ENCODE measurements around the gene ROGDI.
A peak's percentile ranks its signal among the peaks of the same experiment; 100 is the strongest.
"Not testable (repeated sequence)": the region's sequence is repeated elsewhere in the genome, so short reads cannot be mapped to it uniquely, and the experiment has no call there.

The ROGDI gene

GRCh38 chr16:4790261-4790660 is 12.2 kb downstream of the ROGDI start:
- no peak for FAIRE-seq

DNA sequence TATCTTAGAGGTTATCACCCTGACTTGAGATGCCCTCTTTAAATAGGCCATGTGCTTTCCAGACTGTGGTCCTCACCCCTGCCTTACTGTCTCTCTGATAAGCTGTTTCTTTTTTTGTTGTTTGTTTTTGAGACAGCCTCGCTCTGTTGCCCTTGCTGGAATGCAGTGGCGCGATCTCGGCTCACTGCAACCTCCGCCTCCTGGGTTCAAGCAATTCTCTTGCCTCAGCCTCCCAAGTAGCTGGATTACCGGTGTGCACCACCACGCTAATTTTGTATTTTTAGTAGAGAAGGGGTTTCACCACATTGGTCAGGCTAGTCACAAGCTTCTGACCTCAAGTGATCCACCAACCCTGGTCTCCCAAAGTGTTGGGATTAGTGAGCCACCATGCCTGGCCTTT is 13.5 kb downstream of the ROGDI start:
- no peak for FAIRE-seq

DNA sequence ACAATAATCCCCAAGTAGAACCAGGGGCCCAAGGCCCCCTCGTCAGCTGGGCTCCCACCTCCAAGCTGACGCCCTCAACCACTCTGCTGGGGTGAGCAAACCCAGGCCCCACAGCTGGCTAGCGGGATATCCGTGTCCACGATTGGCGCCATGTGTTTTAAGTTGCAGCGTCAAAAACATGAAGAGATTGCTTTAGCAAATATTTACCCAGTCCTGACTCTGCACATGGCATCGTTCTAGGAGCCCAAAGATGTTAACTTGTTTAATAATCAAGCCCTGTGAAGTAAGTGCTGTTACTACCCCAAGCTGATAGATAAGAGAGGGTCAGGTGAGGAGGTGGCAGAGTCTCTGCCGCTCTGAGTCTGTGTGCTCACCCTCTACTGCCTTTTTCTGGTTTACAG is 13.9 kb downstream of the ROGDI start:
- FAIRE-seq = no peak

GRCh38 chr16:4787627-4788482 is 14.6 kb downstream of the ROGDI start, which contains the start of gene SEPTIN12:
TSS of gene SEPTIN12 (minus strand) at chr16:4788345. CDS start at chr16:4787645, 700 bp downstream.
- no peak for FAIRE-seq

DNA sequence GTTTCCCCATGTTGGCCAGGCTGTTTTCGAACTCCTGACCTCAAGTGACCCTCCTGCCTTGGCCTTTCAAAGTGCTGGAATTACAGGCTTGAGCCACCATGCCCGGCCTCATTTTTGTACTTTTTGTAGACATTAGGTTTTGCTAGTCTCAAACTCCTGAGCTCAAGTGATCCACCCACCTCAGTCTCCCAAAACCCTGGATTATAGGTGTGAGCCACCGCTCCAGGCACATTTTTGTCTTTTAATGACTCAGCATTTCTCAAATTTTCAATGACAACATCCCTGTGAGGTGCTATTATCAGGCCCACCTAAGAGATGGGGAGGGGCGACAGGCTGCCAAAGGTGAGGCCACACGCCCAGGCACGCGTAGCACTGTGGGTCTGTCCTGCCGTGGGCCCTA is 15.4 kb downstream of the ROGDI start:
- no peak for FAIRE-seq

DNA sequence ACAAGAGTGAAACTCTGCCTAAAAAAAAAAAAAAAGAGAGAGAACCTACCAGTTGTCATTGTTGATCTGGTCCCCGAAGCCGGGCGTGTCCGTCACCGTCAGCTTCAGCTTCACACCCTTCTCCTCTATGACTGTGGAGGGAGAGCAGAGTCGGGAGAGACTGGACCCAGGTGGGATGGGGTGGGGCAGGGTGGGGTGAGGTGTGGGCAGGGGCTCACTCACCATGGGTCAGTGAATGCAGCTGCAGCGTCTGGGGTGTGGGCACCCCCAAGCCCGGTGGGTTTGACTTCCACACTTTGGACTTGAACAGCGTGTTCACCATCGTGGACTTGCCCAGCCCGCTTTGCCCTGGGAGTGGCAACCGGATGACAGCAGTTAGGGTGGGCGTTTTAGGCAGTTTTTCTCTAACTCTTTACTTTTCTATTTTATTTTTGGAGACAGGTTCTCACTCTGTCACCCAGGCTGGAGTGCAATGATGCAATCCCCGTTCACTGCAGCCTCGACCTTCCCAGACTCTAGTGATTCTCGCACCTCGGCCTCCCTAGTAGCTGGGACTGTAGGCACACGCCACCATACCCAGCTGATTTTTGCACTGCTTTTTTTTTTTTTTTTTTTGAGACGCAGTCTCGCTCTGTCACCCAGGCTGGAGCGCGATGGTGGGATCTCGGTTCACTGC is 16.5 kb downstream of the ROGDI start:
- no peak for FAIRE-seq

DNA sequence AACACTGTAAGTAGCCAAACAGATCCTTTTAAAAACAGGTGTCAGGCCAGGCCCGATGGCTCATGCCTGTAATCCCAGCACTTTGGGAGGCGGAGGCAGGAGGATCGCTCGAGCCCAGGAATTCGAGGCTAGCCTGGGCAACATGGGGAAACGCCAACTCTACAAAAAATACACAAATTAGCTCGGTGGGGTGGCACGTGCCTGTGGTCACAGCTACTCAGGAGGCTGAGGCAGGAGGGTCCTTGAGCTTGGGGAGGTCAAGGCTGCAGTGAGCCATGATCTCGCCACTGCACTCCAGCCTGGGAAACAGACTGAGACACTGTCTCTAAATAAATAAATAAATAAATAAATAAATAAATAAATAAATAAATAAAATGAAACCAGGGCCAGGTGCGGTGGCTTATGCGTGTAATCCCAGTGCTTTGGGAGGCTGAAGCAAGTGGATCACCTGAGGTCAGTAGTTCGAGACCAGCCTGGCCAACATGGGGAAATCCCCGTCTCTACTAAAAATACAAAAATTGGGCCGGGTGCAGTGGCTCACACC is 17.9 kb downstream of the ROGDI start:
- FAIRE-seq = not testable (repeated sequence)

- FAIRE-seq = no peak
Observed at GRCh38 chr16:4783951-4784336, 18.5 kb downstream of the ROGDI start.

- no peak for FAIRE-seq
Observed at GRCh38 chr16:4783251-4783950, 19.0 kb downstream of the ROGDI start.

DNA sequence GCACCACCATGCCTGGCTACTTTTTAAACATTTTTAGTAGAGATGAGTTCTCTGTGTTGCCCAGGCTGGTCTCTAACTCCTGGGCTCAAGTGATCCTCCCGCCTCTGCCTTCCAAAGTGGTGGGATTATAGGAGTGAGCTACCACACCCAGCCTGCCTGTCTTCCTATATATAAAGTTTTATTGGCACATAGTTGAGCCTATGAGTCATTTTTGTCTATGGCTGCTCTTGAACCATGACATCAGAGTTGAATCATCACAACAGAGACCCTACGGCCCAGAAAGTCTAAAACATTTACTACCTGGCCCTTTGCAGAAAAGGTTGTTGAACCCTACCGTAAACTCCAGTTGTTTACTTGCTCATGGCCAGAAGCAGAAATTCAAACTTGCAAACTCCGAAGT is 22.2 kb downstream of the ROGDI start:
- no peak for FAIRE-seq

- no peak for FAIRE-seq
Observed at GRCh38 chr16:4778050-4778392, 24.4 kb downstream of the ROGDI start.

DNA sequence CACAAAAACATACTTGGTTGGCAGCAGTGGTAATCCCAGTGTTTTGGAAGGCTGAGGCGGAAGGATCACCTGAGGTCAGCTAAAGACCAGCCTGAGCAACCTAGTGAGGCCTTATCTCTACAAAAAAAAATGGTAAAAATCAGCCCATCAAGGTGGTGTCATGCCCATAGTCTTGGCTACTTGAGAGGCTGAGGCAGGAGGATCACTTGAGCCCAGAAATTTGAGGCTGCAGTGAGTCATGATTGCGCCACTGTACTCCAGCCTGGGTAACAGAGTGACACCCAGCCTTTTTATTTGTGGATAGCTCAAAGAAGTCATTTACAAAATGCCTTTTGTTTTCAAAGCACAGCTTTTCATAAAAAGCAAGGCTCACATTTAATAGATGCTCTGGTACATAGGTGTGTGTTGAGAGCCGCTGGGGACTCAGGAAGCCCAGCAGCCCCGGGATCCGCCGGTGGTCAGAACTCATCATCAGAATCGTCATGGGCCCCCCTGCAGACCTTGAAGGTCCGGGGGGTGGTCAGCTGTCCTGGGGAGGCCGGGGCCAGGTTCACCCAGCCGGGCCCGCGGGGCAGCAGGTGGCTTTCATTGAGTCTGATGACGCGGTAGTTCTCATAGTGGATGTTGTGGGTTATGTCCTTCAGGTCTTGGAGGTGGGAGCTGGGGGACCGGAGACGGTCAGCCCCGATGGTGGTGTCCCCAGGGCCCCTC is 24.9 kb downstream of the ROGDI start:
- FAIRE-seq = no peak

GRCh38 chr16:4776141-4776705 is 26.2 kb downstream of the ROGDI start:
- no peak for FAIRE-seq

DNA sequence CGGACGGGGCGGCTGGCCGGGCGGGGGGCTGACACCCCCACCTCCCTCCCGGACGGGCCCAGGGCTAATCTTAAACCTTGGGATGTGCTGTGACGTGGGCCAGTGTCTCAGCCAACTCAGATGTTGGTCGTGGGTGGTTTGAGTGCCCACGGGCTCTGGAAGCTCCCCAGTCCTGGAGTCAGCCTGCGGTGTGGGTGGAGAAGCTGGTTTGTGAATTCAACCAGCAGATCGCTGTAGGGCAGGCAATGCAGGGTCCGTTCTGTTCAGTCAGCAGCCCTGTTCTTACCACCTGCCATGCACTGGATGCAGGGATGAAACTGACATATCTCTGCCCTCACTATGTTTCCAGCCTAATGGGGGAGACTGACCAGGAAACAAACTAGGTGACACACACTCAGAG is 27.4 kb downstream of the ROGDI start:
- FAIRE-seq = no peak

DNA sequence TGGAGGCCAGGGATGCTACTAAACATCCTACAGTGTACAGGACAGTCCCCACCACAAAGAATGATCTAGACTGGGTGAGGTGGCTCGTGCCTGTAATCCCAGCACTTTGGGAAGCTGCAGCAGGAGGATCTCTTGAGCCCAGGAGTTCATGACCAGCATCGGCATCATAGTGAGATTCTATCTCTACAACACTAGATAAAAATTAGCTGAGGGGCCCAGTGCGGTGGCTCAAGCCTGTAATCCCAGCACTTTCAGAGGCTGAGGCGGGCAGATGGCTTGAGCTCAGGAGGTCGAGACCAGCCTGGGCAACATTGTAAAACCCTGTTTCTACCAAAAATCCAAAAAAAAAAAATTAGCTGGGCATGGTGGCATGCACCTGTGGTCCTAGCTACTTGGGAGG is 30.1 kb downstream of the ROGDI start:
- no peak for FAIRE-seq

GRCh38 chr16:4771646-4772045 is 30.8 kb downstream of the ROGDI start:
- no peak for FAIRE-seq

- no peak for FAIRE-seq
Observed at GRCh38 chr16:4769306-4769638, 33.2 kb downstream of the ROGDI start.

DNA sequence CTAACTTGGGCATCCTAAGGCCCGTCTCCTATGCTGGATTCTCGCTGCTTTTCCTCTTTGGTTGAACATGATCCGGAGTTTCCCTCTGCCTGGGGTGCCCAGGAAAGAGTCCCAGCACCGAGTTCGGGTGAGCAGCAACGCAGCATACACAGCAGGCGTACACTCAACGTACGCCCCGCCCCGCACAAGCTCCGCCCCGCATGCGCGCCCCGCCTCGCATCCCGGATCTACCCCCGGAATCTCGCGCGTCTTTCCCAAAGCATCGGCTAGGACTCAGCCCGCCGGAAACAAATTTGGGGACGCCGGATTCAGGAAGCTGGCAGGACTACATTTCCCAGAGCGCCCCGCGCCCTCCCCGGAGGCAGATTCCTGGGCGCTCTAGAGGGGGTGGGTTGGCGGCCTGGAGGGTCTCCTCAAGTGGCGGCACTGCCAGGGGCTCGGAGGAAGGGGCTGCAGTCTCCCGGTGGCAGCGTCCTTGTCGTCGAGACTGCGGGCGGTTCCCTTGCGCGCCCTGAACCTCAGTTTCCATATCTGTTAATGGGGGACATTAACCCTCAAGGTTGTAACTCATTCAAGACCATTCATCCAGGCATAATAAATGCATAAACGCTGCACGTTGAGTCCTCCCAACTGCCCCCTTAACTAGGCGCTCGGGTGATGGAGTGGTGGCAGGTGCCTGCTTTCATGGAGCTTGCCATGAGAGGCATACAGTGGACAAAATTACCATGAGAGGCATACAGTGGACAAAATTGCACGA is 33.7 kb downstream of the ROGDI start:
- FAIRE-seq = peak; percentile 63

DNA sequence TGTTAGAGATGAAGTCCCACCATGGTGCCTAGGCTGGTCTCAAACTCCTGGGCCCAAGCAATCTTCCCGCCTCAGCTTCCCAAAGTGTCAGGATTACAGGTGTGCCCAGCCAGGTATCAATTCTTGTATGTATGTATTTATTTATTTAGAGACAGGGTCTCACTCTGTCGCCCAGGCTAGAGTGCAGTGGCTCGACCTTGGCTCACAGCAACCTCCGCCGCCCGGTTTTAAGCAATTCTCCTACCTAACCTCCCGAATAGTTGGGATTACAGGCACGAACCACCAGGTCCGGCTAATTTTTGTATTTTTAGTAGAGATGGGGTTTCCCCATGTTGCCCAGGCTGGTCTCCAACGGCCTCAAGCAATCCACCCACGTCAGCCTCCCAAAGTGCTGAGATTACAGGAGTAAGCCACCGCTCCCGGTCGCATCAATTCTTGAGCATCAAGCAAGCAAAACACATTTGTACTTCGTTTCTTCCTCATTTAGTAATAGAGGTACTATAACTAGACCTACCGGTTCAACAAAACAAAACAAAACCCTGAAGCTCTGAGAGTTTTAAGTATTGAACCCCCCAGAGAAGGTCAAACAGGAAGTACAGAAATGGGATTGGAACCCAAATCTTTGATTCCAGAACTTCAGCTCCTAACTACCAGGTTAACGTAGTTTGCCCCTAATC is 34.4 kb downstream of the ROGDI start:
- FAIRE-seq = no peak

GRCh38 chr16:4766875-4767628 is 35.4 kb downstream of the ROGDI start, which contains the start of gene ZNF500:
TSS of gene ZNF500 (minus strand) at chr16:4767162. CDS start at chr16:4765978, 1,184 bp downstream.
- peak; percentile 91 for FAIRE-seq
